K562 (cell line): ENCODE results near the gene FAM98C. TPM values are rescaled to one million over a fixed set of nuclear protein-coding genes. Genes with fewer than 3 reads are reported as not detected.

Experiments
- ASH1L ChIP-seq: fragments of 450-650 bp; IDR thresholded peaks from 2 replicates; pipeline ENCODE4 v1.6.1; 2018; ENCODE audit warnings: borderline replicate concordance, mild to moderate bottlenecking, low read depth; ENCODE audit not compliant: partially characterized antibody
- ATF7 ChIP-seq: fragments of 450-650 bp; IDR thresholded peaks from 2 replicates; pipeline ENCODE4 v1.7.1; 2014; ENCODE audit warnings: mild to moderate bottlenecking, moderate library complexity
- DNMT1 ChIP-seq: fragments of 450-650 bp; IDR thresholded peaks from 2 replicates; pipeline ENCODE4 v1.6.1; 2016; ENCODE audit warnings: antibody characterized with exemption, mild to moderate bottlenecking
- EGR1 ChIP-seq: fragments of 450-650 bp; conservative IDR thresholded peaks from 2 replicates; pipeline ENCODE4 v1.6.1; 2017; ENCODE audit warnings: mild to moderate bottlenecking
- KAT7 ChIP-seq: sonication (generic); formaldehyde crosslinking; IDR thresholded peaks from 2 replicates; pipeline ENCODE4 v1.8.0; 2022; ENCODE audit warnings: missing genetic modification reagents, mild to moderate bottlenecking, borderline replicate concordance
- NFE2L1 ChIP-seq: fragments of 450-650 bp; IDR thresholded peaks from 2 replicates; pipeline ENCODE4 v1.6.1; 2016; ENCODE audit warnings: missing genetic modification characterization, low read depth, mild to moderate bottlenecking, missing compliant biosample characterization, moderate library complexity, borderline replicate concordance
- PHB ChIP-seq: fragments of 250-450 bp; sonication (Bioruptor Pico); IDR thresholded peaks from 2 replicates; pipeline ENCODE4 v1.5.0; 2021
- RB1 ChIP-seq: fragments of 450-650 bp; IDR thresholded peaks from 2 replicates; pipeline ENCODE4 v1.6.1; 2017; ENCODE audit warnings: low read depth, mild to moderate bottlenecking
- RBM14 ChIP-seq: fragments of 200-400 bp; formaldehyde crosslinking; IDR thresholded peaks from 2 replicates; pipeline ENCODE4 v1.6.1; 2018; ENCODE audit warnings: low read depth, mild to moderate bottlenecking, low read length, moderate library complexity, borderline replicate concordance; ENCODE audit not compliant: insufficient read depth
- SETDB1 ChIP-seq: IDR thresholded peaks from one replicate; pipeline ENCODE4 v1.6.1; 2012; ENCODE audit warnings: low read length, control low read depth, inconsistent platforms
- SMARCB1 ChIP-seq: IDR thresholded peaks from 2 replicates; pipeline ENCODE4 v1.6.1; 2011; ENCODE audit warnings: improper control_type of control experiment, low read depth; ENCODE audit not compliant: insufficient read length
- SP1 ChIP-seq: sonication (generic); formaldehyde crosslinking; IDR thresholded peaks from 2 replicates; pipeline ENCODE4 v1.8.1; 2022; ENCODE audit warnings: mild to moderate bottlenecking, missing genetic modification reagents
- STAG1 ChIP-seq: sonication (generic); formaldehyde crosslinking; IDR thresholded peaks from 2 replicates; pipeline ENCODE4 v1.5.0; 2020; ENCODE audit warnings: missing genetic modification reagents, borderline replicate concordance
- ZEB2 ChIP-seq: fragments of 450-650 bp; IDR thresholded peaks from 2 replicates; pipeline ENCODE4 v1.6.1; 2016
- ZNF717 ChIP-seq: fragments of 250-450 bp; sonication (Bioruptor Pico); IDR thresholded peaks from 2 replicates; pipeline ENCODE4 v1.5.0; 2021
- polyA plus RNA-seq, 8 experiments: library from polyadenylated mRNA; depleted of rRNA in 4 of 8; stranded (reverse) in 5 of 8; unstranded in 3 of 8; fragments of >200 nt; fragmentation: Nextera tagmentation in 2 of 8; fragmentation: Illumina TruSeq in 1 of 8; extraction: Ambion mirVana in 2 of 8; extraction: Trizol in 1 of 8; gene quantifications; 2 replicates each; pipeline versions ENCODE4 v1.2.1 to v1.2.3, GENCODE V29; 2011 to 2014; ENCODE audit warnings: inconsistent platforms in 1 of 8, missing spikeins in 1 of 8
- total RNA-seq, 7 experiments: library from RNA; depleted of rRNA in 6 of 7; stranded (reverse); fragments of >200 nt in 6 of 7; fragmentation: Illumina TruSeq in 2 of 7; extraction: Trizol in 2 of 7; gene quantifications; 2 replicates each; pipeline versions ENCODE4 v1.2.1 to v1.2.3, GENCODE V29; 2011 to 2021; ENCODE audit warnings: low replicate concordance in 1 of 7
- TF ChIP-seq, protein P1 (sequence below): fragments of 200-600 bp; sonication (generic); IDR thresholded peaks from one replicate; pipeline ENCODE4 v1.6.1; 2012; ENCODE audit warnings: mild to moderate bottlenecking, low read depth, low read length, inconsistent platforms
- TF ChIP-seq, protein P2 (sequence below): fragments of 450-650 bp; formaldehyde crosslinking; IDR thresholded peaks from 2 replicates; pipeline ENCODE4 v1.4.0; 2020; ENCODE audit warnings: mild to moderate bottlenecking, moderate library complexity

Gene FAM98C
- total and polyA plus RNA-seq, 9 of the 15 experiments (the other 6 are each of a cell fraction or from before 2014, with no cell fraction given) = 1.7 to 43.8 (median 13.7) TPM

DNA sequence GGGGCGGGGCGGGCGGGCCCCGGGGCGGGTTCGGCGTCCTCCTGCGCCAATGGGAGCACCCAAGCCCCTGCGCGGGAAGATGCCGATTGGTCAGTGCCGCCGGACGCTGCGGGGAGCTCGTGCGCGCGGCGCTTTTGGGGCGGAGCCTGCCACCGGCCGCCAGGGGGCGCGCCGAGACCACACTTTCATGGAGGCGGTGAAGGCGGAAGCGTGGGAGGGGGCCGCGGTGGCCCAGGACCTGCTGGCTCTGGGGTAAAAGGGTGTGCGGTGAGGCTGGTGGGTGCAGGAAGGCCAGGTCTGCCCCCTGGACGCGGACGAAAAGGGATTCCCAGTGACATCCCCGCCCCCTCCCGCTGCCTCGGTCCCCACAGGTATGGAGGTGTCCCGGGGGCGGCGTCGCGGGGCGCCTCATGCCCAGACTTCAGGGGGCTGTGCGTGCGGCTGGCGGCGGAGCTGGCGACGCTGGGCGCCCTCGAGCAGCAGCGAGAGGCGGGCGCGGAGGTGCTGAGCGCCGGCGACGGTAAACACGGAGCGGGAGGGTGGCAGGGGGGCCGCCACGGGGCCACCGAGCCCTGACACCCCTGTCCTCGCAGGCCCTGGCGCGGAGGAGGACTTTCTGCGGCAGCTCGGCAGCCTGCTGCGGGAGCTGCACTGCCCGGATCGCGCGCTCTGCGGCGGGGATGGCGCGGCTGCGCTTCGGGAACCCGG lies at the start of gene FAM98C (continued):
- TF ChIP-seq EGR1 = peak; percentile 98
- TF ChIP-seq ATF7 = peak; percentile 53; the same call in 1 of the 2 replicates
- TF ChIP-seq RBM14 = no peak
- TF ChIP-seq SP1 = peak; percentile 100
- TF ChIP-seq, protein P1, sequence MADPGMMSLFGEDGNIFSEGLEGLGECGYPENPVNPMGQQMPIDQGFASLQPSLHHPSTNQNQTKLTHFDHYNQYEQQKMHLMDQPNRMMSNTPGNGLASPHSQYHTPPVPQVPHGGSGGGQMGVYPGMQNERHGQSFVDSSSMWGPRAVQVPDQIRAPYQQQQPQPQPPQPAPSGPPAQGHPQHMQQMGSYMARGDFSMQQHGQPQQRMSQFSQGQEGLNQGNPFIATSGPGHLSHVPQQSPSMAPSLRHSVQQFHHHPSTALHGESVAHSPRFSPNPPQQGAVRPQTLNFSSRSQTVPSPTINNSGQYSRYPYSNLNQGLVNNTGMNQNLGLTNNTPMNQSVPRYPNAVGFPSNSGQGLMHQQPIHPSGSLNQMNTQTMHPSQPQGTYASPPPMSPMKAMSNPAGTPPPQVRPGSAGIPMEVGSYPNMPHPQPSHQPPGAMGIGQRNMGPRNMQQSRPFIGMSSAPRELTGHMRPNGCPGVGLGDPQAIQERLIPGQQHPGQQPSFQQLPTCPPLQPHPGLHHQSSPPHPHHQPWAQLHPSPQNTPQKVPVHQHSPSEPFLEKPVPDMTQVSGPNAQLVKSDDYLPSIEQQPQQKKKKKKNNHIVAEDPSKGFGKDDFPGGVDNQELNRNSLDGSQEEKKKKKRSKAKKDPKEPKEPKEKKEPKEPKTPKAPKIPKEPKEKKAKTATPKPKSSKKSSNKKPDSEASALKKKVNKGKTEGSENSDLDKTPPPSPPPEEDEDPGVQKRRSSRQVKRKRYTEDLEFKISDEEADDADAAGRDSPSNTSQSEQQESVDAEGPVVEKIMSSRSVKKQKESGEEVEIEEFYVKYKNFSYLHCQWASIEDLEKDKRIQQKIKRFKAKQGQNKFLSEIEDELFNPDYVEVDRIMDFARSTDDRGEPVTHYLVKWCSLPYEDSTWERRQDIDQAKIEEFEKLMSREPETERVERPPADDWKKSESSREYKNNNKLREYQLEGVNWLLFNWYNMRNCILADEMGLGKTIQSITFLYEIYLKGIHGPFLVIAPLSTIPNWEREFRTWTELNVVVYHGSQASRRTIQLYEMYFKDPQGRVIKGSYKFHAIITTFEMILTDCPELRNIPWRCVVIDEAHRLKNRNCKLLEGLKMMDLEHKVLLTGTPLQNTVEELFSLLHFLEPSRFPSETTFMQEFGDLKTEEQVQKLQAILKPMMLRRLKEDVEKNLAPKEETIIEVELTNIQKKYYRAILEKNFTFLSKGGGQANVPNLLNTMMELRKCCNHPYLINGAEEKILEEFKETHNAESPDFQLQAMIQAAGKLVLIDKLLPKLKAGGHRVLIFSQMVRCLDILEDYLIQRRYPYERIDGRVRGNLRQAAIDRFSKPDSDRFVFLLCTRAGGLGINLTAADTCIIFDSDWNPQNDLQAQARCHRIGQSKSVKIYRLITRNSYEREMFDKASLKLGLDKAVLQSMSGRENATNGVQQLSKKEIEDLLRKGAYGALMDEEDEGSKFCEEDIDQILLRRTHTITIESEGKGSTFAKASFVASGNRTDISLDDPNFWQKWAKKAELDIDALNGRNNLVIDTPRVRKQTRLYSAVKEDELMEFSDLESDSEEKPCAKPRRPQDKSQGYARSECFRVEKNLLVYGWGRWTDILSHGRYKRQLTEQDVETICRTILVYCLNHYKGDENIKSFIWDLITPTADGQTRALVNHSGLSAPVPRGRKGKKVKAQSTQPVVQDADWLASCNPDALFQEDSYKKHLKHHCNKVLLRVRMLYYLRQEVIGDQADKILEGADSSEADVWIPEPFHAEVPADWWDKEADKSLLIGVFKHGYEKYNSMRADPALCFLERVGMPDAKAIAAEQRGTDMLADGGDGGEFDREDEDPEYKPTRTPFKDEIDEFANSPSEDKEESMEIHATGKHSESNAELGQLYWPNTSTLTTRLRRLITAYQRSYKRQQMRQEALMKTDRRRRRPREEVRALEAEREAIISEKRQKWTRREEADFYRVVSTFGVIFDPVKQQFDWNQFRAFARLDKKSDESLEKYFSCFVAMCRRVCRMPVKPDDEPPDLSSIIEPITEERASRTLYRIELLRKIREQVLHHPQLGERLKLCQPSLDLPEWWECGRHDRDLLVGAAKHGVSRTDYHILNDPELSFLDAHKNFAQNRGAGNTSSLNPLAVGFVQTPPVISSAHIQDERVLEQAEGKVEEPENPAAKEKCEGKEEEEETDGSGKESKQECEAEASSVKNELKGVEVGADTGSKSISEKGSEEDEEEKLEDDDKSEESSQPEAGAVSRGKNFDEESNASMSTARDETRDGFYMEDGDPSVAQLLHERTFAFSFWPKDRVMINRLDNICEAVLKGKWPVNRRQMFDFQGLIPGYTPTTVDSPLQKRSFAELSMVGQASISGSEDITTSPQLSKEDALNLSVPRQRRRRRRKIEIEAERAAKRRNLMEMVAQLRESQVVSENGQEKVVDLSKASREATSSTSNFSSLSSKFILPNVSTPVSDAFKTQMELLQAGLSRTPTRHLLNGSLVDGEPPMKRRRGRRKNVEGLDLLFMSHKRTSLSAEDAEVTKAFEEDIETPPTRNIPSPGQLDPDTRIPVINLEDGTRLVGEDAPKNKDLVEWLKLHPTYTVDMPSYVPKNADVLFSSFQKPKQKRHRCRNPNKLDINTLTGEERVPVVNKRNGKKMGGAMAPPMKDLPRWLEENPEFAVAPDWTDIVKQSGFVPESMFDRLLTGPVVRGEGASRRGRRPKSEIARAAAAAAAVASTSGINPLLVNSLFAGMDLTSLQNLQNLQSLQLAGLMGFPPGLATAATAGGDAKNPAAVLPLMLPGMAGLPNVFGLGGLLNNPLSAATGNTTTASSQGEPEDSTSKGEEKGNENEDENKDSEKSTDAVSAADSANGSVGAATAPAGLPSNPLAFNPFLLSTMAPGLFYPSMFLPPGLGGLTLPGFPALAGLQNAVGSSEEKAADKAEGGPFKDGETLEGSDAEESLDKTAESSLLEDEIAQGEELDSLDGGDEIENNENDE = no peak
- no peak for TF ChIP-seq PHB (CRISPR knock-in tag)
- TF ChIP-seq, protein P2, sequence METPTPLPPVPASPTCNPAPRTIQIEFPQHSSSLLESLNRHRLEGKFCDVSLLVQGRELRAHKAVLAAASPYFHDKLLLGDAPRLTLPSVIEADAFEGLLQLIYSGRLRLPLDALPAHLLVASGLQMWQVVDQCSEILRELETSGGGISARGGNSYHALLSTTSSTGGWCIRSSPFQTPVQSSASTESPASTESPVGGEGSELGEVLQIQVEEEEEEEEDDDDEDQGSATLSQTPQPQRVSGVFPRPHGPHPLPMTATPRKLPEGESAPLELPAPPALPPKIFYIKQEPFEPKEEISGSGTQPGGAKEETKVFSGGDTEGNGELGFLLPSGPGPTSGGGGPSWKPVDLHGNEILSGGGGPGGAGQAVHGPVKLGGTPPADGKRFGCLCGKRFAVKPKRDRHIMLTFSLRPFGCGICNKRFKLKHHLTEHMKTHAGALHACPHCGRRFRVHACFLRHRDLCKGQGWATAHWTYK (CRISPR knock-in tag) = peak; percentile 79
- TF ChIP-seq RB1 = peak; percentile 96
- TF ChIP-seq DNMT1 = no peak
- TF ChIP-seq SMARCB1 = no peak
- no peak for TF ChIP-seq ZNF717
- peak; percentile 66 for TF ChIP-seq ASH1L
- TF ChIP-seq SETDB1 = no peak
- TF ChIP-seq KAT7 = no peak
- TF ChIP-seq ZEB2 = peak; percentile 63; the same call in 1 of the 2 replicates
- peak; percentile 78 for TF ChIP-seq STAG1 (CRISPR knock-in tag)
- no peak for TF ChIP-seq NFE2L1 (tag)
